GM21360 (cell line): ENCODE measurements around the gene RAB35.

Experiments
- ATAC-seq: cut with Tn5 transposase; IDR thresholded peaks from one replicate; pipeline ENCODE4 v1.9.1; 2021; ENCODE audit warnings: mild to moderate bottlenecking, moderate library complexity; ENCODE audit not compliant: unreplicated experiment

RAB35 gene

GRCh38 chr12:120090206-120090605 lies 26.3 kb downstream of the RAB35 start:
- ATAC-seq: no peak

- ATAC-seq: no peak
These were observed 26.8 kb downstream of the RAB35 start for GRCh38 chr12:120089796-120090195.

GRCh38 chr12:120089105-120089504 lies 27.4 kb downstream of the RAB35 start:
- ATAC-seq: no peak

- peak; percentile 97 for ATAC-seq
These were observed 29.5 kb downstream of the RAB35 start for GRCh38 chr12:120086801-120087621.

- ATAC-seq: no peak
These were observed 30.5 kb downstream of the RAB35 start for GRCh38 chr12:120085920-120086645.

- ATAC-seq: no peak
These were observed 34.9 kb downstream of the RAB35 start for GRCh38 chr12:120081641-120082040.

GRCh38 chr12:120079411-120080400 lies 36.8 kb downstream of the RAB35 start:
- no peak for ATAC-seq

GRCh38 chr12:120078868-120079267 lies 37.7 kb downstream of the RAB35 start:
- no peak for ATAC-seq

GRCh38 chr12:120077260-120077659 lies 39.3 kb downstream of the RAB35 start:
- no peak for ATAC-seq

- ATAC-seq: no peak
These were observed 39.9 kb downstream of the RAB35 start for GRCh38 chr12:120076651-120077050.

- ATAC-seq: no peak
These were observed 41.4 kb downstream of the RAB35 start for GRCh38 chr12:120075034-120075616.

- no peak for ATAC-seq
These were observed 43.9 kb downstream of the RAB35 start for GRCh38 chr12:120072472-120073249.

GRCh38 chr12:120071493-120072020 lies 45.0 kb downstream of the RAB35 start:
- no peak for ATAC-seq

- no peak for ATAC-seq
These were observed 47.3 kb downstream of the RAB35 start for GRCh38 chr12:120069278-120069677.

- no peak for ATAC-seq
These were observed 48.7 kb downstream of the RAB35 start for GRCh38 chr12:120067901-120068300.

GRCh38 chr12:120067084-120067869 lies 49.3 kb downstream of the RAB35 start:
- ATAC-seq: no peak

GRCh38 chr12:120066341-120066740 lies 50.2 kb downstream of the RAB35 start:
- no peak for ATAC-seq

GRCh38 chr12:120065472-120065871 lies 51.1 kb downstream of the RAB35 start:
- no peak for ATAC-seq
